HCT116 (cell line): ENCODE results near the gene CYP1A1.

Experiments used
- ATF3 ChIP-seq: IDR thresholded peaks from 2 replicates; pipeline ENCODE4 v1.6.1; 2012
- CTCF ChIP-seq, 3 experiments: fragments of 200-600 bp in 1 of 3; sonication (generic) in 1 of 3; IDR thresholded peaks in 2 of 3; conservative IDR thresholded peaks in 1 of 3; 2 replicates each; pipeline ENCODE4 v1.5.1; 2012 to 2017; ENCODE audit warnings: low read depth in 2 of 3, low read length in 2 of 3, antibody characterized with exemption in 1 of 3, borderline replicate concordance in 1 of 3, control low read depth in 1 of 3, mild to moderate bottlenecking in 1 of 3, mixed read lengths in 1 of 3, mixed run types in 1 of 3, moderate library complexity in 1 of 3; ENCODE audit not compliant: insufficient read depth in 1 of 3
- ELF1 ChIP-seq: IDR thresholded peaks from 2 replicates; pipeline ENCODE4 v1.6.1; 2012; ENCODE audit warnings: low read depth, borderline replicate concordance
- EZH2 ChIP-seq: fragments of 200-600 bp; sonication (generic); IDR thresholded peaks from 2 replicates; pipeline ENCODE4 v1.6.1; 2017; ENCODE audit warnings: antibody characterized with exemption, mixed run types
- EZH2phosphoT487 ChIP-seq: fragments of 200-600 bp; IDR thresholded peaks from 2 replicates; pipeline ENCODE4 v1.6.1; 2018; ENCODE audit warnings: antibody characterized with exemption, borderline replicate concordance
- POLR2A ChIP-seq: IDR thresholded peaks from 2 replicates; pipeline ENCODE4 v1.7.0; 2011; ENCODE audit warnings: borderline replicate concordance; ENCODE audit not compliant: insufficient read depth, insufficient read length; ENCODE audit errors: extremely low read depth
- POLR2AphosphoS5 ChIP-seq: IDR thresholded peaks from 2 replicates; pipeline ENCODE4 v1.6.1; 2011; ENCODE audit warnings: mild to moderate bottlenecking, low read depth, low read length, moderate library complexity
- RAD21 ChIP-seq: IDR thresholded peaks from 2 replicates; pipeline ENCODE4 v1.6.1; 2012; ENCODE audit warnings: low read depth, mild to moderate bottlenecking
- SIN3A ChIP-seq: IDR thresholded peaks from 2 replicates; pipeline ENCODE4 v1.6.1; 2012; ENCODE audit warnings: low read depth
- SP1 ChIP-seq: IDR thresholded peaks from 2 replicates; pipeline ENCODE4 v1.6.1; 2012; ENCODE audit warnings: low read depth
- TCF7L2 ChIP-seq: IDR thresholded peaks from 2 replicates; pipeline ENCODE4 v1.7.0; 2011; ENCODE audit warnings: borderline replicate concordance, inconsistent platforms; ENCODE audit not compliant: insufficient read depth, insufficient read length; ENCODE audit errors: extremely low read depth
- ZNF274 ChIP-seq: fragments of 200-500 bp; sonication (Bioruptor generic); IDR thresholded peaks from 2 replicates; pipeline ENCODE4 v1.6.1; 2014; ENCODE audit warnings: mild to moderate bottlenecking, low read depth, low read length, inconsistent platforms

GRCh38 chr15:74770211-74770903 is 45.0 kb upstream of the CYP1A1 start:
- TF ChIP-seq CTCF (IDR thresholded peaks at IDR 0.05 in 2 of 3, conservative IDR thresholded peaks at IDR 0.05 in 1 of 3; ENCODE audit: borderline replicate concordance in 1 of 3, insufficient read depth in 1 of 3, low read depth in 2 of 3, low read length in 2 of 3): no peak
- no peak for TF ChIP-seq RAD21
- TF ChIP-seq POLR2A: no peak
- no peak for TF ChIP-seq ZNF274
- TF ChIP-seq EZH2phosphoT487: no peak
- no peak for TF ChIP-seq ELF1
- no peak for TF ChIP-seq EZH2
- TF ChIP-seq ATF3: no peak
- TF ChIP-seq SIN3A: no peak
- no peak for TF ChIP-seq POLR2AphosphoS5
- TF ChIP-seq SP1: no peak
- no peak for TF ChIP-seq TCF7L2
